SW480 (cell line): ENCODE measurements around the gene TMEM14B.
"Not testable (repeated sequence)": the region's sequence is repeated elsewhere in the genome, so short reads cannot be mapped to it uniquely, and the experiment has no call there.

Experiments used
- DNase-seq: peaks from one replicate; pipeline ENCODE4 v3.0.0-alpha.2; 2016; ENCODE audit warnings: low spot score

The TMEM14B gene

GRCh38 chr6:10746915-10747250 lies 722 bp upstream of the TMEM14B start:
- DNase-seq = no peak

GRCh38 chr6:10749734-10750133 lies 2.1 kb downstream of the TMEM14B start:
- DNase-seq = no peak

- DNase-seq = not testable (repeated sequence)
Measured at GRCh38 chr6:10750568-10750967, 3.0 kb downstream of the TMEM14B start.

GRCh38 chr6:10751757-10752156 lies 4.2 kb downstream of the TMEM14B start:
- not testable (repeated sequence) for DNase-seq

- DNase-seq = no peak
Measured at GRCh38 chr6:10756085-10756484, 8.5 kb downstream of the TMEM14B start.

- peak; percentile 86 for DNase-seq
Measured at GRCh38 chr6:10759312-10759839, 11.8 kb downstream of the TMEM14B start.

GRCh38 chr6:10759884-10760329 lies 12.3 kb downstream of the TMEM14B start:
- DNase-seq = peak; percentile 9

GRCh38 chr6:10763006-10763405 lies 15.4 kb downstream of the TMEM14B start:
- DNase-seq = no peak

- DNase-seq = no peak
Measured at GRCh38 chr6:10769419-10769818, 21.8 kb downstream of the TMEM14B start.

- no peak for DNase-seq
Measured at GRCh38 chr6:10771371-10771894, 23.8 kb downstream of the TMEM14B start.

GRCh38 chr6:10778230-10778629 lies 30.6 kb downstream of the TMEM14B start:
- no peak for DNase-seq

- DNase-seq = no peak
Measured at GRCh38 chr6:10779076-10779475, 31.5 kb downstream of the TMEM14B start.

GRCh38 chr6:10791673-10792072 lies 44.1 kb downstream of the TMEM14B start:
- DNase-seq = no peak

- no peak for DNase-seq
Measured at GRCh38 chr6:10792101-10792500, 44.5 kb downstream of the TMEM14B start.

- no peak for DNase-seq
Measured at GRCh38 chr6:10793035-10793434, 45.4 kb downstream of the TMEM14B start.

- DNase-seq = no peak
Measured at GRCh38 chr6:10793695-10794094, 46.1 kb downstream of the TMEM14B start.

GRCh38 chr6:10794239-10794638 lies 46.6 kb downstream of the TMEM14B start:
- no peak for DNase-seq

GRCh38 chr6:10800810-10801209 lies 53.2 kb downstream of the TMEM14B start:
- DNase-seq = peak; percentile 11

GRCh38 chr6:10801224-10801848 lies 53.7 kb downstream of the TMEM14B start:
- DNase-seq = peak; percentile 36
